Measurements from ENCODE around the gene TRPM4. TPM values are rescaled to one million over a fixed set of nuclear protein-coding genes. Genes with fewer than 3 reads are reported as not detected.
"Not testable (repeated sequence)": the region's sequence is repeated elsewhere in the genome, so short reads cannot be mapped to it uniquely, and the experiment has no call there.

The TRPM4 gene
- total RNA-seq, 2 experiments from 2014 or later, result 20.9 to 44.2 TPM

- TF ChIP-seq EZH2phosphoT487 (IDR thresholded peaks at IDR 0.05; ENCODE audit: borderline replicate concordance, low read depth, low read length) (no peak), CTCF (conservative IDR thresholded peaks at IDR 0.05; ENCODE audit: low read length) (no peak)
- Histone ChIP-seq H4K20me1 (ENCODE audit: insufficient read depth, low read length) (no peaks in the 10 kb centered on the region), H3K9me3 (ENCODE audit: low read length) (no peaks in the 10 kb centered on the region), H3K4me2 (ENCODE audit: low read length) (peak overlapping the region; percentile 89), H2AFZ (ENCODE audit: low read length) (no peak overlapping the region), H3K27ac (ENCODE audit: low read depth, low read length, poor library complexity, severe bottlenecking) (no peak overlapping the region), H3K4me3 (ENCODE audit: low read depth, low read length, poor library complexity, severe bottlenecking) (peak overlapping the region; percentile 79), H3K9me2 (ENCODE audit: insufficient read depth, low read length) (no peaks in the 10 kb centered on the region), H3K36me3 (ENCODE audit: insufficient read depth, low read length) (no peaks in the 10 kb centered on the region), H3K4me1 (ENCODE audit: insufficient read depth, low read length, poor library complexity, severe bottlenecking) (peaks cover 23% of the 10 kb centered on the region), H3K79me2 (ENCODE audit: insufficient read depth, low read depth, low read length) (no peaks in the 10 kb centered on the region)
- no TSS peak for BruUV-seq (replicated peaks)
- POLR2A ChIA-PET, result no interaction called here
- intact Hi-C loops (cut with micrococcal nuclease; ENCODE audit: unreplicated experiment), result no loop called here
- CTCF ChIA-PET (ENCODE audit: unreplicated experiment), result no interaction called here
- DNase-seq (ENCODE audit: low spot score), result no peak
Measured at GRCh38 chr19:49120325-49120683, 37.3 kb upstream of the TRPM4 start.

DNA sequence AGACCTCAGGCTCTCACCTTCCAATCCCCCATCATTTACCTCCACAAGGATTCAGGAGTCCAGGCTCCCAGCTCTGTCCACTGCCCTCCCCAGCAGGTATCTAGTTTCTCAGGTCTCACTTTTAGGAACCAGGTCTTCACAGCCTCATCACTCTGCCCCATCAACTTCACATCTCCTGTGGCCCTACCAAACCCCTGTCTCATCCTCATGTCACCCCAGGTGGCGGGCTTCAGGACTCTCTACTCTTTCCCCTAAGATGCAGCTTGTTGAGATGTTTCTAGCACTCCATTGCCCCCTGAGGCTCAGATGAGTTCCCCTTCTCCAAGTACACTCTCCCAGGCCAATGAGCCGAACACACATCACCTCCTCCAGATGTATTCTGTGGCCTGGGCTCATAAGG, 36.7 kb upstream of the TRPM4 start:
- Histone ChIP-seq H3K4me2 (ENCODE audit: low read length) (no peak overlapping the region), H3K79me2 (ENCODE audit: insufficient read depth, low read depth, low read length) (no peaks in the 10 kb centered on the region), H3K36me3 (ENCODE audit: insufficient read depth, low read length) (no peaks in the 10 kb centered on the region), H2AFZ (ENCODE audit: low read length) (no peak overlapping the region), H3K4me3 (ENCODE audit: low read depth, low read length, poor library complexity, severe bottlenecking) (no peak overlapping the region), H3K9me3 (ENCODE audit: low read length) (no peaks in the 10 kb centered on the region), H3K27ac (ENCODE audit: low read depth, low read length, poor library complexity, severe bottlenecking) (no peak overlapping the region), H4K20me1 (ENCODE audit: insufficient read depth, low read length) (no peaks in the 10 kb centered on the region), H3K4me1 (ENCODE audit: insufficient read depth, low read length, poor library complexity, severe bottlenecking) (peaks cover 23% of the 10 kb centered on the region), H3K9me2 (ENCODE audit: insufficient read depth, low read length) (no peaks in the 10 kb centered on the region)
- TF ChIP-seq EZH2phosphoT487 (IDR thresholded peaks at IDR 0.05; ENCODE audit: borderline replicate concordance, low read depth, low read length) (no peak), CTCF (conservative IDR thresholded peaks at IDR 0.05; ENCODE audit: low read length) (no peak)
- peak; percentile 33 for DNase-seq (ENCODE audit: low spot score)
- CTCF ChIA-PET (ENCODE audit: unreplicated experiment), result no interaction called here
- POLR2A ChIA-PET, result interaction anchor here (0.6 kb wide), 1 partner anchor 18 kb away, joined by 3 read pairs; no protein-coding TSS in a partner anchor
- no TSS peak for BruUV-seq (replicated peaks)
- intact Hi-C loops (cut with micrococcal nuclease; ENCODE audit: unreplicated experiment), result no loop called here

- intact Hi-C loops (cut with micrococcal nuclease; ENCODE audit: unreplicated experiment); POLR2A ChIA-PET; H2AFZ ChIP-seq (ENCODE audit: low read length); BruUV-seq (replicated peaks); H3K9me2 ChIP-seq (ENCODE audit: insufficient read depth, low read length); H3K4me2 ChIP-seq (ENCODE audit: low read length); H3K4me3 ChIP-seq (ENCODE audit: low read depth, low read length, poor library complexity, severe bottlenecking); CTCF ChIA-PET (ENCODE audit: unreplicated experiment); H3K9me3 ChIP-seq (ENCODE audit: low read length); H3K36me3 ChIP-seq (ENCODE audit: insufficient read depth, low read length); H3K27ac ChIP-seq (ENCODE audit: low read depth, low read length, poor library complexity, severe bottlenecking); H3K79me2 ChIP-seq (ENCODE audit: insufficient read depth, low read depth, low read length); H4K20me1 ChIP-seq (ENCODE audit: insufficient read depth, low read length); DNase-seq (ENCODE audit: low spot score): not testable (repeated sequence)
- H3K4me1 ChIP-seq (ENCODE audit: insufficient read depth, low read length, poor library complexity, severe bottlenecking), result peaks cover 19% of the 10 kb centered on the region
Measured at GRCh38 chr19:49121841-49122240, 35.8 kb upstream of the TRPM4 start.

DNA sequence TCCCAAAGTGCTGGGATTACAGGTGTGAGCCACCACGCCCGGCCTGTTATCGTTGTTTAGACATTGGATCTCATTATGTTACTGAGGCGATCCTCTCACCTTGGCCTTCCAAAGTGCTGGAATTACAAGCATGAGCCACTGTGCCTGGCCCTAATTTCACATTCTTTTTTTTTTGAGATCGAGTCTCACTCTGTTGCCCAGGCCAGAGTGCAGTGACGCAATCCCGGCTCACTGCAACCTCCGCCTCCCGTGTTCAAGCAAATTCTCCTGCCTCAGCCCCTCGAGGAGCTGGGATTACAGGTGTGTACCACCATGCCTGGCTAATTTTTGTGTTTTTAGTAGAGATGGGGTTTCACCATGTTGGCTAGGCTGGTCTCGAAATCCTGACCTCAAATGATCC, 34.3 kb upstream of the TRPM4 start:
- POLR2A ChIA-PET; H3K36me3 ChIP-seq (ENCODE audit: insufficient read depth, low read length); DNase-seq (ENCODE audit: low spot score); BruUV-seq (replicated peaks); H4K20me1 ChIP-seq (ENCODE audit: insufficient read depth, low read length); H3K27ac ChIP-seq (ENCODE audit: low read depth, low read length, poor library complexity, severe bottlenecking); H3K79me2 ChIP-seq (ENCODE audit: insufficient read depth, low read depth, low read length); H3K4me3 ChIP-seq (ENCODE audit: low read depth, low read length, poor library complexity, severe bottlenecking); H2AFZ ChIP-seq (ENCODE audit: low read length); H3K4me2 ChIP-seq (ENCODE audit: low read length); H3K9me3 ChIP-seq (ENCODE audit: low read length); H3K9me2 ChIP-seq (ENCODE audit: insufficient read depth, low read length); CTCF ChIA-PET (ENCODE audit: unreplicated experiment); intact Hi-C loops (cut with micrococcal nuclease; ENCODE audit: unreplicated experiment): not testable (repeated sequence)
- H3K4me1 ChIP-seq (ENCODE audit: insufficient read depth, low read length, poor library complexity, severe bottlenecking), result peaks cover 13% of the 10 kb centered on the region

Measured in OCI-LY7 (cell line).